ENCODE results near the gene DENND4A. TPM values are rescaled to one million over a fixed set of nuclear protein-coding genes. Genes with fewer than 3 reads are reported as not detected.

DENND4A gene
- total and polyA plus RNA-seq, 10 of the 15 experiments (the other 5 are each of a cell fraction or from before 2014, with no cell fraction given): 14.2 to 81.8 (median 34.1) TPM

GRCh38 chr15:65722191-65722590 is 69.9 kb downstream of the DENND4A start:
- ChIA-PET RAD21 (ENCODE audit: unreplicated experiment) (interaction anchor here (0.9 kb wide), 1 partner anchor 17 kb away, joined by 3 read pairs; no protein-coding TSS in a partner anchor), POLR2A (no interaction called here), SMC1A (ENCODE audit: uncharacterized antibody, unreplicated experiment) (interaction anchor here (1.0 to 2.2 kb wide), 8 partner anchors 9 to 110 kb away, joined by 3 to 13 read pairs (median 3); no protein-coding TSS in a partner anchor), CTCF (interaction anchor here (1.0 kb wide), 3 partner anchors 14 to 116 kb away, joined by 3 read pairs; no protein-coding TSS in a partner anchor)
- ATAC-seq: no peak
- no peaks in the 10 kb centered on the region for H4K20me1 ChIP-seq (ENCODE audit: control insufficient read depth, insufficient read depth)
- in situ Hi-C loops (cut with MboI) (no loop called here), intact Hi-C loops (cut with micrococcal nuclease; ENCODE audit: unreplicated experiment) (no loop called here)
- WGBS (ENCODE audit: insufficient coverage, insufficient replicate concordance, low lambda C conversion rate, missing lambda C conversion rate): 99% methylated on average over 5 of the region's 5 CpGs
- H3K36me3 ChIP-seq (ENCODE audit: control insufficient read depth in 2 of 2, insufficient read depth in 2 of 2, low read length in 1 of 2): peaks cover 3 to 21% of the 10 kb centered on the region in 2 experiments; a peak in 3 of 4 replicates
- TF ChIP-seq PRDM15 (CRISPR knock-in tag; IDR thresholded peaks at IDR 0.05): no peak
- no peak for TF ChIP-seq MTA3 (IDR thresholded peaks at IDR 0.05; ENCODE audit: borderline replicate concordance, low read length)
- TF ChIP-seq GABPA (IDR thresholded peaks at IDR 0.05; ENCODE audit: low read depth): no peak
- no peak for TF ChIP-seq SKIL (IDR thresholded peaks at IDR 0.05; ENCODE audit: low read depth, poor library complexity, severe bottlenecking)
- TF ChIP-seq FOXM1 (IDR thresholded peaks at IDR 0.05; ENCODE audit: low read depth, low read length): no peak
- no peak for TF ChIP-seq USF2 (IDR thresholded peaks at IDR 0.05; ENCODE audit: borderline replicate concordance, low read depth, low read length)
- no peak for TF ChIP-seq TCF3 (IDR thresholded peaks at IDR 0.05; ENCODE audit: borderline replicate concordance, insufficient read depth, low read depth, low read length)
- TF ChIP-seq EP300 (IDR thresholded peaks at IDR 0.05; ENCODE audit: borderline replicate concordance in 1 of 2, control insufficient read depth in 1 of 2, low read depth in 2 of 2, low read length in 2 of 2): no peak
- no peak for TF ChIP-seq JUND (IDR thresholded peaks at IDR 0.05; ENCODE audit: low read depth, low read length)
- no peak for TF ChIP-seq ZBED1 (IDR thresholded peaks at IDR 0.05; ENCODE audit: borderline replicate concordance)
- TF ChIP-seq MYC (IDR thresholded peaks at IDR 0.05; ENCODE audit: insufficient read depth, insufficient read length, insufficient replicate concordance, low read length, severe bottlenecking): no peak
- TF ChIP-seq NBN (IDR thresholded peaks at IDR 0.05): no peak
- no peak for TF ChIP-seq ZNF622 (IDR thresholded peaks at IDR 0.05)
- H3K27me3 ChIP-seq (replicated peaks in 1 of 2; ENCODE audit: control insufficient read depth in 2 of 2, insufficient read depth in 2 of 2, low read length in 1 of 2): no peaks in the 10 kb centered on the region
- DNase-seq (ENCODE audit: low read depth, low spot score): no peak
- no peak for FAIRE-seq
- H3K9ac ChIP-seq (ENCODE audit: control insufficient read depth, insufficient read depth, low read length): no peak overlapping the region
- H3K4me1 ChIP-seq (ENCODE audit: control insufficient read depth, insufficient read depth, low read length): no peaks in the 10 kb centered on the region
- H3K4me2 ChIP-seq (ENCODE audit: control insufficient read depth, insufficient read depth): no peak overlapping the region
- no peaks in the 10 kb centered on the region for H3K79me2 ChIP-seq (ENCODE audit: control insufficient read depth, insufficient read depth, low read length)
- H2AFZ ChIP-seq (ENCODE audit: control insufficient read depth, low read depth, low read length): no peak overlapping the region
- no peak overlapping the region for H3K4me3 ChIP-seq
- no peaks in the 10 kb centered on the region for H3K9me3 ChIP-seq (replicated peaks; ENCODE audit: control insufficient read depth, insufficient read depth, low read length)
- no peak overlapping the region for H3K27ac ChIP-seq (ENCODE audit: control insufficient read depth, insufficient read depth)
- BruUV-seq (replicated peaks): no TSS peak

Data from GM12878 (cell line).